GM21786 (cell line): ENCODE measurements around the gene NDRG3.
"Not testable (repeated sequence)": the region's sequence is repeated elsewhere in the genome, so short reads cannot be mapped to it uniquely, and the experiment has no call there.

Source experiments
- ATAC-seq: cut with Tn5 transposase; IDR thresholded peaks from one replicate; pipeline ENCODE4 v1.9.1; 2021; ENCODE audit not compliant: unreplicated experiment

The NDRG3 gene

DNA sequence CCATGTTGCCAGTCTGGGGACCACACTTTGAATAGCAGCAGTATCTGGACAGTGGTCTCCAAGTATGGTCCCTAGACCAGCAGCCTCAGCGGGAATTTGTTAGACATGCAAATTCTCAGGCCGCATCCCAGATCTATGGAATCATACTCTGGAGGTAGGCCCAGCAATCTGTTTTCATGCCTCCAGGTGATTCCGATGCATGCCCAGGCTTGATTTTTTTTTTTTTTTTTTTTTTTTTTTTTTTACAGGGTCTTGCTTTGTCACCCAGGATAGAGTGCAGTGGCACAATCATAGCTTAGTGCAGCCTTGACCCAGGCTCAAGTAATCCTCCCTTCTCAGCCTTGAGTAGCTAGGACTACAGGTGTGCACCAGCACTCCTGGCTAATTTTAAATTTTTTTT is 99.2 kb downstream of the NDRG3 start:
- no peak for ATAC-seq

DNA sequence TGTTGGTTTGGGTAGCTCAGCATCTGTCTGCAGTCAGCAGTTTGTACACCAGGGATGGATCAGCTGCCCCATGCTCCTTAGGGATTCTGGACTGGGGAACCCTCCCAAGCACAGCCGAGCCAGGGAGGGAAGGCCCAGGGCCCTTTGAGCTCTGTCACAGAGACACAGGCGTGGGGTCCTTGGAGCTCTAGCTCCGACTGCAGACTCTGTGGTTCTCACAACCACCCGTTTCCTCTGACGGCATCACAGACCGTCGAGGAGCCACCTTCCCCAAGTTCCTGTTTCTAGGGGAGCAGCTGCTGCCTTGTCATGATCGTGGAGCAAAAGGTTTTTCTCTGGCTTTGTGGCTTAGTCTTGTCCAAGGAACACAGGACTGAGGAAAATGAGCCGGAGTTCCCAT is 99.9 kb downstream of the NDRG3 start, which contains the start of gene SLA2:
TSS of gene SLA2 (minus strand) at position 199 of the 400 bp plus-strand sequence. CDS start 4,861 bp downstream, outside the sequence.
- no peak for ATAC-seq

DNA sequence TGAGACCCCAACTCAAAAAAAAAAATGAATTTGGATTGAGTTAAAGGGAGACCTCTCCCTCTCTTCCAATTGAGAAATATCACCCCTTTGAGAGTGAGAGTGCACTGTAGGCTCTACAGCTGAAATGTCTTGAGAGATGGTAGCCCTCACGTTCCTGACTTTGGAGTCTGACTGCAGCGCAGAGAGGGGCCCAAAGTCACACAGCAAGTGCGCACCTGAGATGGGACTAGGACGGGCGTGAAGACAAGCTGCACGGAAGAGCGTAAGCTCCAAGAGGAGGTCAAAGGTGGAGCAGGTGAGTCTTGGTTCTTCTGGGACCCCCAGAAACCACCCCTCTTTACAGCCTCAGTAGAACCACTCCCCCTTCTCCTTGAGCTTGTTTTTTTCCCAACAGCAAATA is 100.5 kb downstream of the NDRG3 start:
- ATAC-seq: no peak

DNA sequence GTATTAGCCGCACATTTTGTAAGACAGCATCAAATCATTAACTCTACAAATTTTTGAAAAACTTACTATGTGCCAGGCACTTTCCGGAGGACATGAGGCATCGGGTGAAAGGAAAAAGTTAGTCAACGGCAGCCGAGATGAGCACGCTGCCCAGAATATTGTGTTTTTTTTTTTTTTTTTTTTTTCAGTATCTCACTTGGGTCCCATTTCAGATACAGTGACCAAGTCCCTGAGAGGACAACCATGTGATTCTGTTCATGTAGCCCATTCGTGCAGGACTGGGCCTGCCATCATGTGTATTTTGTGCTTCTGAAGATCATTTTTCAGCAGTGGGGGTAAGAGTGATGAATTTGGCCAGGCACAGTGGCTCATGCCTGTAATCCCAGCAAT is 101.2 kb downstream of the NDRG3 start:
- ATAC-seq: no peak

DNA sequence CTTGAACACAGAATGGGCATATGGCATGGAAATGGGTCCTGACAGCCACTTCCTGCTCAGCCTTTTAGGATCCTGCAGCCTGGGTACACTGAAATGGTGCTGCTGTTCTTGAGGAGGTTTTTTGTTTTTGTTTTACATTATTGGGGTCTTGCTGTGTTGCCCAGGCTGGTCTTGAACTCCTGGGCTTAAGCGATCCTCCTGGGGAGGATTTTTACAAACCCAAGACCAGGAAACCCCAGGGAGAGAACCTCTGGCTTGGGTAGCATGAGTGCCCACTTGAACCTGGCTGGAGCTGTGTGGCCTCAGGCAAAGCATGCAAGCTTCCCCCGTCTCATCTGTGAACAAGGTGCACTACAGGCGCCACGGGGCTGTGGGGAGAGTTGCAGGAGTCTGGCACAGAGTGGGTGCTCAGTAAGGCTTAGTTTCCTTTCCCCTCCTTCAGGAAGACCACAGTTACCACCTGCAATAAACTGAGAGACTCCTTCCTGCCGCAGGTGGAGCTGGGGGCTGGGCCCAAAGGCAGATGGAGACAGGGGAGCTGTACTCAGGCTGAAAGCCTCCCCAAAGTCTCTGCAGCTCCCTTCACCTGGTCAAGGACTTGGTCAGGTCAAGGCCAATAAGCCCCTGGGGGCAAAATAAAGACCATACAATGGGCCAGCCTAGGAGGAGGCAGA is 101.7 kb downstream of the NDRG3 start:
- no peak for ATAC-seq

DNA sequence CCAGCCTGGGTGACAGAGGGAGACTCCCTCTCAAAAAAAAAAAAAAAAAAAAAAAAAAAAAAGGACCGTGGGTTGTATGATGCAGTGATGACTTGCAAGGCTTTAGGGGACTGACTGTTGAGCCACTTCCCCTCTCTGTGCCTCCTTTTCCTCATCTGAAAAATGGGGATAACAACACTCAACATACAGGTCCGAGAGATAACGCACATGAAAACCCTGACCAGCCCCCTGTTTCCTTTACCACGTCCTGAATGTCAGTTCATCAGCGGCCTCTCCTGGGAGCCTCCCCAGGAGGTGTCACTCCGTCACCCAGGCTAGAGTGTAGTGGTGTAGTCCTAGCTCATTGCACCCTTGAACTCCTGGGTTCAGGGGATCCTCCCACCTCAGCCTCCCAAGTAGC is 103.8 kb downstream of the NDRG3 start:
- ATAC-seq: no peak

DNA sequence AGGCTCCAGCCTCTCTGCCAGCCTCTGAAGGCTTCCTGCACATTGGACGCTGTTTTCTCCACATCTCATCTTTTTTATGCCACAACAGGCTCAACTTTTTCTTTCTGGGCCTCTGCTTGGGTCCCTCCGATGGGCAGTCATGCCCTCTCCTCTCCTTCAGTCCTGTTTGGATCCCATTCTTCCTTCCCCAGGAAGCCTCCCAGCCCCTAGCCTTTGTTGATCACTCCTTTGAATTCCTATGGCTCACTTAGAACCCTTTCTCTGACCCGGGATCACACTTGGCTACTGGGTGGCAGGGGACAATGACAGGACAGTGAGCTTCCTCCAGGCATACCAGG is 104.4 kb downstream of the NDRG3 start:
- no peak for ATAC-seq

DNA sequence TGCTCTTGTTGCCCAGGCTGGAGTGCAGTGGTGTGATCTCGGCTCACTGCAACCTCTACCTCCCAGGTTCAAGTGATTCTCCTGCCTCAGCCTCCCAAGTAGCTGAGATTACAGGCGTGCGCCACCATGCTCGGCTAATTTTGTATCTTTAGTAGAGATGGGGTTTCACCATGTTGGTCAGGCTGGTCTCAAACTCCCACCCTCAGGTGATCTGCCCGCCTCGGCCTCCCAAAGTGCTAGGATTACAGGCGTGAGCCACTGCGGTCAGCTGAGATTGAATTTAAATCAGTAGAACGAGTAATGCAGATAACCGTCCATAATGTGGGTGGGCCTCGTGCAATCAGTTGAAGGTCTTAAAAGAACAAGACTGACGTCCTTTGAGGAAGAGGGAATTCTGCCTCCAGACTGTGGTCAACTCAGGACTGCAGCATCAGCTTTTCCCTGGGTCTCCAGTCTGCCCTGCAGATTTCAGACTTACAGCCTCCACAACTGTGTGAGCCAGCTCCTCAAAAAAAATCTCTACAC is 107.0 kb downstream of the NDRG3 start:
- not testable (repeated sequence) for ATAC-seq

DNA sequence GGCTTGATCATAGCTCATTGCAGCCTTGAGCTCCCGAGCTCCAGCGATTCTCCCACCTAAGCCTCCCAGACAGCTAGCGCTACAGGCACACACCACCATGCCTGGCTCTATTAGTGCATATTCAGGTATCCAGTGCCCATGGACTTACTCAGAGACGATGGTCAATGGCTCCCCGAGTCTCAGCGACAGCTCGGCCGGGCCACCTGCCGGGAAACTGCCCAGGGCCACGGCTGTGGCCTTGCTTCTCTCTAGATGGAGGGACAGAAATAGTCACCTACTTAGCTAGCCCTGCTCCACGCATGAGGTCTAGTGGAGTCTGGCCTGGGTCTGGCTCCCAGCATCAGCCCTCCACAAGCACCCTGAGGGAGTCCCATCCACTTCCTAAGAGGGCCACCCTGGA is 111.5 kb downstream of the NDRG3 start:
- no peak for ATAC-seq

DNA sequence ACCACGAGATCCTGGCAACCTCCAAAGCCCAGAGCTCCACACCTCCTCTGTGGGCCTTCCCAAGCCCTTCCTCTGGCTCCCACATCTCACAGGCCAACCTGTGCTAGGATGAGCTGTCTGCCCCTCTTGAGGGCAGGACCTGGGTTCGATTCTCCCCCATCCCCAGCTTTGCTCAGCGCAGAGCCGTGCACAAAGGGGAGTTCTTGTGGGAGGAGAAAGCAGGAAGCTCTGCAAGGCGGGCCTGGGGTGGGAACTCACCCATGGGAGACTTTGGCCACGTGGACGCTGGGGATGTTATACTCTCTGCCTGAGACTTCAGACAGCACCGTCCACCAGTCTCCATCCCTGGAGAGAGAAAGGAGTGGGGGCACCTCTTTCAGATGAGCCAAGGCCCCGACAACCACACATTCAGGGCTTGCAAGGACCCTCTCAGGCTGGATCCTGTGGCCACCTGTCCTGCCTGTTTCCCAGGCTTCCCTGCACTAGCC is 112.6 kb downstream of the NDRG3 start:
- no peak for ATAC-seq

DNA sequence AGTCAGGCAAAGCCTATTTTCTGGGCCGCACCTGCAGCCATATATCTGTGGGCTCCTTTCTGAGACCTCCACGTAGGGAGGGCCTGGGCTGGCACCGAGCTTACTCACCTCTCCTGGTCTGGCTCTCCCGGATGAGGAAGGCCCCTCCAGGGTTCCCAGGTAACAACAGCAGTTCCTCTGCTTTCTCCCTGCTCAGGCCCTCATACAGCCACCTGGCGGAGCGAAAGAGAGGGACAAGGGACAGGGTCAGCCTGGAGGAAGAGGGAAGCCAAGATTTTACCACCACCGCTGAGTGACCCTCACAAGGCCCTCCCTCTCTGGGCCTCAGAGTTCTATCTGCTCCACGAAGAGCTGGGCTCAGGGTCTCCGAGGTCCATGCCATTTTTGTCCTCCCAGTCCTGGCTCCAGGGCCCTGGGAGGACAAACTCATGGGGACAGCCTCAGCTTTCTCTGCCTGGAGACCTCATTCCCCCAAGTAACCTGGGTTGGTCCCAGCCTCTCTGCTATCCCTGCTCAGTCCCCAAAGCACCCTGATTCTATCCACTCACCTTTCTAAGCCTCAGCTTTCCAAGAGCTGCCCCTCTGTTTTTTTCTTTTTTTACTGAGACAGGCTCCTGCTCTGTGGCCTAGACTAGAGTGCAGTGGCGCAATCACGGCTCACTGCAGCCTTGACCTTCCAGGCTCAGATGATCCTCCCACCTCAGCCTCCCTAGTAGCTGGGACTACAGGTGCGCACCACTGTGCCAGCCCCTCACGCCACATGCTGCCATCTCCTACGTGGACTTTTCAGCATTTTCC is 113.2 kb downstream of the NDRG3 start:
- ATAC-seq: no peak

DNA sequence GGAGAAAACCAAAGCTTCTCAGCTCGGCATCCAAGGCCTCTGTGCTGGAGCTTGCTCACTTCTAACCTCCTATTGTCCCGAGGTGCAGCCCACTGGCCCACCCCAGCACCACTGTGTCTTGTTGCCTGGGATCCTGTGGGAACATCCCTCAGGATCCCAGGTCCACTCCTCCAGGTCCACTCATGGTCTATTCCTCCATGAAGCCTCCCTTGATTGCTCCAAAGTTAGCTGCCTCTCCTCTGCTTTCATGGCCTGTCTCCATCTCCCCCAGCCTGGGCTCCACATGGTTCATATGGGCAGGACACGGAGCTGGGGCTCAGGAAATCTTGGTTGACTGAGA is 113.8 kb downstream of the NDRG3 start:
- no peak for ATAC-seq

DNA sequence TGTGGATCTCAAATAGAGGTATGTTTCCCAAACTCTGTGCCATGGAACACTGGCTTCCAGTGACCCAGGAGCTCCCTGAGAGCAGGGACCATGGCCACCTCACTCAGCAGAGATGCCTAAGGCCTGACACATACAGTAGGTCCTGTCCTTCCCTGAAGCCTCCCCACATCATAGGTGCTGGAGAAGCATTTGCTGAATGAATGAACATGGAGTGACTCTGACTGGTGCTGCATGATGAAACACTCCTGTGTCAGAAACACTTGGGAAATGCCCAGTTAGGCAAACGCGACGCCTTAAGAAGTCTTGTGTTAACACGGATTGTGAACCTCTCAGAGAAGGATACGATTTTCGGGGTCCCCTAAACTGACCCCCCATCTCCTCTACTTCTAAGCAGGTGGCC is 114.2 kb downstream of the NDRG3 start:
- no peak for ATAC-seq

DNA sequence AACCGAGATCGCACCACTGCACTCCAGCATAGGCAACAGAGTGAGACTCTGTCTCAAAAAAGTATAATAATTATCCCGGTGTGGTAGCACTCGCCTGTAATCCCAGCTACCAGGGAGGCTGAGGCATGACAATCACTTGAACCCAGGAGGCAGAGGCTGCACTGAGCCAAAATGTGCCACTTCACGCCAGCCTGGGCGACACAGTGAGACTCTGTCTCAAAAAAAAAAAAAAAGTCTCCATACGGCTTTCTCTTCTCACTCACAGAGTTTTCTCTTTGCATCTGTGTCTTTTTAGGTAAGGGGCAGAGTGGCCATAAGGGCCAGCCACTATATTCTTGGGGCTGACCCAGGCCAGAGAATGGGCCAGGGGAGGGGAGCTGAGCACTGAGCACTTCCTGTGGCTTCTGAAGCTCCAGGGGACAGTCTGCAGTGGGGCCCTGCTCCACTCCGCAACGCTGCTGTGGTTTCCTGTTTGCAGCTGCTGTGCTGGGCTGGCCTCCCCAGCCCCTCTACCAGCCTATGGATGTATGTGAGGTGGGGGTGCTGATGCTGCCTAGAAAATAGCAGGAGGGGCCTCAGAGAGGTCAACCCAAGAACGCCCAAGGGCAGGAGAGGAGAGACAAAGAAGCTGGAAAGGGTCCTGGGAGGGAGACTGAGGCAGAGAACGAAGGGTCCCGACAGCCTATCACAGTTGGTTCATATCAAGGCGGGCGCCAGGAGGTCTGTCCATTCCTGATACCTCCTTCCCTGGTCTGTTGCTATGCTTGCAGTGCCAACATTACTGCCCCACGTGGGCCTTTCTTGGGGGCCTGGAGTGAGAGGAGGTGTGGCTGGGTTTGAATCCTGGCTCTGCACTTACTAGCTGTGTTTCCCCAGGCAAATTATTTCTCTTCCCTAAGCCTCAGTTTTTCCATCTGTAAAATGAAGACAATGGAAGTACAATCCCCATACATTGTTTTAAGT is 115.9 kb downstream of the NDRG3 start:
- ATAC-seq: no peak

DNA sequence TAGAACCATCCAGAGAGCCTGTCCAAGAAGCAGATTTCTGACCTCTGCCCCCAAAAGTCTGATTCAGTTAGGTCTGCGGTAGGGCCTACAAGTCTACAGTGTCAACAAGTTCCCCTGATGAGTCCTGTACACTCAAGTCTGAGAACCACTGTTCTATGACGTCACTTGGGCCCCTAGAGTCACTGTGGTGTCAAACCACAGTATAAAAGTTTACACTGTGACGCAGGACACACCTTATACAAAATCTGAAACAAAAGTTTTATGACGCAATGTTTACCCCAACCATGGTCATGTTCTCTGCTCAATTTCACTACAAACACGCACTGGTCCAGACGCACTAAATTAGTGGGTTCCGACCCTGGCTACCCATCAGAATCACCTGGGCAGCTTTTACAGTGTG is 117.8 kb downstream of the NDRG3 start:
- ATAC-seq: no peak

DNA sequence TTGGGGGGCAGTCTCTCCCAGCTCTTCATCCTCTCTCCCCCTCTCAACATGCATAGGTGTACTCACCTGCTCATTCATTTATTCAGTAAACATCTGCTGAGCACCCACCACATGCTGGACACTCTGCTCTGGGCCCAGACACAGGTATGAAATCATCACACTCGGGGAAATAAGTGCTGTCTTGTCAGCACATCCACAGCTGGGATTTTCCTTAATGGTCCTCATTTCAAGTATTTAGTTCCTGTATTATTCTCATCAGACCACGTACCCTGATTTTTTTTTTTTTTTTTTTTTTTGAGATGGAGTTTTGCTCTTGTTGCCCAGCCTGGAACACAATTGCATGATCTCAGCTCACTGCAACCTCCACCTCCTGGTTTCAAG is 121.0 kb downstream of the NDRG3 start:
- no peak for ATAC-seq

DNA sequence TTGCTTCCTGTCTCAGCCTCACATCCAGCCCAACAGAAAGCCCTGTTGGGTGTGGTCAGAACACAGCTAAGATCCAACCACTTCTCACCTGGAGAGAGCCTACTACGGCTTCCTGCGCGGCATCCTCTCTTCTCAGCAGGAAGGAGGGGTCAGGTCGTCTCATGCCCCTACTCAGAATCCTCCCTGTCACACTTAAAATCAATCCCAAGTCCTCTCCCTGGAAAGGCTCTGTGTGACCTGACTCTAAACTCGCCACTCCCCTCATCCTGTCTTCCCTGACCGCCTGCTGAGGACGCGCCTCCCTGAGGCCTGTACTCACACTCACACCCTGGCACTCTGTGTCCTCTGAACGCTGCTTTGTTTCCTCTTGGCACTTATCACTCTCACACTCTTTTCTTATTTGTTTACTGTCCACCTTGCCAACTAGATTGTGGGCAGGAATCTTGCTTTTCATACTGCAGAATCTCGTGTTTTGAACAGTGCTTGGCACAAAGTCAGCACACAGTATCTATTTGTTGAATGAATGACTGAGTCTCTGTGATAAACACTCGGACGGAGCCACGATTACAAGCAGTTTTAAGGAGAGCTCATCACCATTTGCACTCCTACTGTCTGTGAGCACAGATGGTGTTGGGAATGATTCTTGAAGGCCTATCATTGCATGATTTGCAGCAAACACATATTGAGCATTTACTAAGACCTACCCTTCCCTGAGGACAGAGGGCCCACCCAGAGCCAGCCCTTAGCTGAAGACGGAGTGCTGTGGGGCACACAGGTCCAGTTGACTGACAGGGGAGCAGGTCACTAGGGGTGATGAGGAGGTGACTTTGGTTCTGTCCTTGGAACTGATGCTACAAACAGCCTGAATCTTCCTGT is 121.6 kb downstream of the NDRG3 start:
- ATAC-seq: no peak

DNA sequence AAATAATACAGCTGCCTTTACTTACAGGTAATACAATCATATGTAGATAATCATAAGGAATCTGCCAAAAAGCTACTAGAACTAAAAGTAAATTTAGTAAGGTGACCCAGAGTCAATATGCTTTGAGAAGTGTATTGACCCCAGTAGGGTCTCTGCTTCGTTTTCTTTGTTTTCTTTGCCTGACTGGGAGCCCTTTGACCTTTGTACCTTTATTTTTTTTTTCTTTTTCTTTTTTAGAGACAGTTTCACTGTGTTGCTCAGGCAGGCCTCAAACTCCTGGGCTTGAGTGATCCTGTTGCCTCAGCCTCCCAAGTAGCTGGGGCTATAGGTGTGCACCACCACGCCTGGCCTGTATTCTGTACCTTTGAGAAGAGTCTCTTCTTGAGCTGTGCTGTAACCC is 122.4 kb downstream of the NDRG3 start:
- no peak for ATAC-seq

DNA sequence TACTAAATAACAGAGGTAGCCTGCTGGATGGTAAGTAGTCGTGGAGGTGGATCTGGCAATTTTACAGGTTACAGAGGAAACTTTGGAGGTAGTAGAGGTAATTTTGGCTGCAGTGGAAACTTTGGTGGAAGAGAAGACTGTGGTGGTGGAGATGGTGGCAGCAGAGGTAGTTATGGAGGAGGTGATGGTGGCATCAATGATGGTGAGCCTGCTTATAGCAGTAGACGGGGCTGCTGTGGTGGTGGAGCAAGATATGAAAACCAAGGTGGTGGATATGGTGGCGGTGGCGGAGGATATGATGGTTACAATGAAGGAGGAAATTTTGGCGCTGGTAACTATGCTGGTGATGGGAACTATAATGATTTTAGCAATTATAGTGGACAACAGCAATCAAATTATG is 125.0 kb downstream of the NDRG3 start:
- no peak for ATAC-seq

DNA sequence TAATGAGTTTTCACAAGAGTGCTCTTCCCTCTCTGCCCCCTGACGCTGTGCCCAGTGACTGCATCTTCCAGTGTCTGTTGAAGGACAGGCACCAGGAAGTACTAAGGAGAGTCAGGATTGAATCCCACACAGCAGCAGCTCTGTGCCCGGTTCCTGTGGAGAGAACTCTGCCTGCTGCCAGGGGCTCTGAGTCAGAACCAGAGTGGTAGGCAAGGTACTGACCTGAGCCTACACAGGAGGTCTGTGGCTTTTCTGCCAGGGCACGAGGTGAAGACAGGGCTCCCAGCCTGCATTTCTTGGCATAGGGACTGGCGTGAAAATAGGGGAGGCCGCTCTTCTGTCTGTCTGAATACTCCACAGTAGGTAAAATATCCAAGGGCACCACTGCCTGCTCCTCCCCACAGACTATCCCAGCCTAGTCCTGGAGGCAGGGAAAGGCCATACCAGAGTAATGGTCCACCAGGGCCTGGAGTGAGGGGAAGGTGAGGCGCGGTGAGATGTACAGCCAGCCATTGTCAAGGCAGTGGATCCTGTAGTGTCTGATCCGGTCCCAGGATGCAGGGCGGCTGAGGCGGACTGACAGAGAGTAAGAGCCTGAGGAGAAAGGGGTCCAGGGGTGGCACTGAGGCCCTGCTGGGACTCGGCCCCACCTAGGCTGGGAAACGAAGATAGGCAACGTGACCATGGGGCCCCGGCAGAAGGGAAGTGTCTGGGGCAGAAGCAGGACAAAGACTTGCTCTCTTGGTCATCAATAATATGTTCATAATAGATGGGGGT is 130.9 kb downstream of the NDRG3 start:
- ATAC-seq: no peak
